C4-2B (cell line): ENCODE measurements around the gene POM121.
"Not testable (repeated sequence)": the region's sequence is repeated elsewhere in the genome, so short reads cannot be mapped to it uniquely, and the experiment has no call there.

Experiments used
- ZFX ChIP-seq: fragments of 450-650 bp; IDR thresholded peaks from 2 replicates; pipeline ENCODE4 v1.6.1; 2017
- TF ChIP-seq, protein P1 (sequence below): fragments of 450-650 bp; conservative IDR thresholded peaks from 2 replicates; pipeline ENCODE4 v1.5.1; 2017; ENCODE audit warnings: mild to moderate bottlenecking

GRCh38 chr7:72963056-72963455 is 38.2 kb downstream of the POM121 start:
- TF ChIP-seq, protein P1, sequence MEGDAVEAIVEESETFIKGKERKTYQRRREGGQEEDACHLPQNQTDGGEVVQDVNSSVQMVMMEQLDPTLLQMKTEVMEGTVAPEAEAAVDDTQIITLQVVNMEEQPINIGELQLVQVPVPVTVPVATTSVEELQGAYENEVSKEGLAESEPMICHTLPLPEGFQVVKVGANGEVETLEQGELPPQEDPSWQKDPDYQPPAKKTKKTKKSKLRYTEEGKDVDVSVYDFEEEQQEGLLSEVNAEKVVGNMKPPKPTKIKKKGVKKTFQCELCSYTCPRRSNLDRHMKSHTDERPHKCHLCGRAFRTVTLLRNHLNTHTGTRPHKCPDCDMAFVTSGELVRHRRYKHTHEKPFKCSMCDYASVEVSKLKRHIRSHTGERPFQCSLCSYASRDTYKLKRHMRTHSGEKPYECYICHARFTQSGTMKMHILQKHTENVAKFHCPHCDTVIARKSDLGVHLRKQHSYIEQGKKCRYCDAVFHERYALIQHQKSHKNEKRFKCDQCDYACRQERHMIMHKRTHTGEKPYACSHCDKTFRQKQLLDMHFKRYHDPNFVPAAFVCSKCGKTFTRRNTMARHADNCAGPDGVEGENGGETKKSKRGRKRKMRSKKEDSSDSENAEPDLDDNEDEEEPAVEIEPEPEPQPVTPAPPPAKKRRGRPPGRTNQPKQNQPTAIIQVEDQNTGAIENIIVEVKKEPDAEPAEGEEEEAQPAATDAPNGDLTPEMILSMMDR: not testable (repeated sequence)
- not testable (repeated sequence) for TF ChIP-seq ZFX
